GM19452 (cell line): ENCODE results near the gene COX14.
A peak's percentile ranks its signal among the peaks of the same experiment; 100 is the strongest.
"Not testable (repeated sequence)": the region's sequence is repeated elsewhere in the genome, so short reads cannot be mapped to it uniquely, and the experiment has no call there.

Experiments
- ATAC-seq: cut with Tn5 transposase; IDR thresholded peaks from one replicate; pipeline ENCODE4 v1.9.1; 2021; ENCODE audit not compliant: unreplicated experiment

Gene COX14

GRCh38 chr12:50111693-50112455 lies at the start of gene COX14:
Gene COX14 (plus strand): TSS chr12:50112236. CDS start chr12:50120044, 7,808 bp downstream.
- ATAC-seq = peak; percentile 85

- ATAC-seq = no peak
Measured at GRCh38 chr12:50062728-50063460, 49.1 kb upstream of the COX14 start.

- ATAC-seq = no peak
Measured at GRCh38 chr12:50065726-50066310, 46.2 kb upstream of the COX14 start.

GRCh38 chr12:50066402-50066801 lies 45.6 kb upstream of the COX14 start:
- no peak for ATAC-seq

- ATAC-seq = no peak
Measured at GRCh38 chr12:50069069-50069468, 43.0 kb upstream of the COX14 start.

- ATAC-seq = no peak
Measured at GRCh38 chr12:50069539-50069938, 42.5 kb upstream of the COX14 start.

GRCh38 chr12:50070314-50071060 lies 41.5 kb upstream of the COX14 start:
- no peak for ATAC-seq

GRCh38 chr12:50072198-50072907 lies 39.7 kb upstream of the COX14 start:
- ATAC-seq = no peak

- ATAC-seq = no peak
Measured at GRCh38 chr12:50073206-50073605, 38.8 kb upstream of the COX14 start.

- ATAC-seq = no peak
Measured at GRCh38 chr12:50073712-50074111, 38.3 kb upstream of the COX14 start.

GRCh38 chr12:50074936-50075807 lies 36.9 kb upstream of the COX14 start:
- peak; percentile 61 for ATAC-seq

- no peak for ATAC-seq
Measured at GRCh38 chr12:50075808-50076170, 36.2 kb upstream of the COX14 start.

- no peak for ATAC-seq
Measured at GRCh38 chr12:50077099-50077498, 34.9 kb upstream of the COX14 start.

- ATAC-seq = no peak
Measured at GRCh38 chr12:50078281-50078680, 33.8 kb upstream of the COX14 start.

GRCh38 chr12:50079771-50080170 lies 32.3 kb upstream of the COX14 start:
- no peak for ATAC-seq

GRCh38 chr12:50081096-50081808 lies 30.8 kb upstream of the COX14 start:
- ATAC-seq = no peak

- ATAC-seq = no peak
Measured at GRCh38 chr12:50082644-50083043, 29.4 kb upstream of the COX14 start.

- no peak for ATAC-seq
Measured at GRCh38 chr12:50083301-50083700, 28.7 kb upstream of the COX14 start.

- ATAC-seq = not testable (repeated sequence)
Measured at GRCh38 chr12:50084409-50084774, 27.6 kb upstream of the COX14 start.
